ENCODE measurements around the gene PPM1D. TPM values are rescaled to one million over a fixed set of nuclear protein-coding genes. Genes with fewer than 3 reads are reported as not detected.

Gene PPM1D
- polyA plus RNA-seq, 2 of the 4 experiments (the other 2 are of a cell fraction): 10.5 to 13.5 TPM

DNA sequence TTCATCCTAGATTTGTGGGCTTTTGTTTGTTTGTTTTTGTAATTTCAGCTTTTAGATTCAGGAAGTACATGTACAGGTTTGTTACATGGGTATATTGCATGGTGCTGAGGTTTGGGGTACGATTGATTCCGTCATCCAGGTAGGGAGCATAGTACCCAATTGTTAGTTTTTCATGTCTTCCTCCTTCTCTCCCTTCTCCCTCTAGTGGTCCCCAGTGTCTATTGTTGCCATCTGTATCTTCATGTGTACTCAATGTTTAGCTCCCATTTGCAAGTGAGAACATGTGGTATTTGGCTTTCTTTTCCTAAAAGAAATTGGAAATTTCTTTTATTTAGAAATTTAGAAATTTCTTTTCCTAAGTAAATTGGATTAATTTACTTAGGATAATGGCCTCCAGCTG lies 40.5 kb downstream of the PPM1D start:
- FAIRE-seq: no peak
- Histone ChIP-seq H3K9me3 (no peaks in the 10 kb centered on the region), H3K4me3 (no peak overlapping the region), H3K27ac (no peak overlapping the region), H3K4me1 (peaks cover 10% of the 10 kb centered on the region), H3K4me2 (no peak overlapping the region)
- ChIA-PET CTCF (interaction anchor here (0.6 to 8.1 kb wide), 30 partner anchors 9 to 500 kb away, joined by 3 to 80 read pairs (median 5); partner anchors contain the start of gene PPM1D), POLR2A (interaction anchor here (0.6 to 1.8 kb wide), 3 partner anchors 41 to 253 kb away, joined by 3 to 6 read pairs (median 5); partner anchors contain the start of gene PPM1D)
- TF ChIP-seq, protein P1, sequence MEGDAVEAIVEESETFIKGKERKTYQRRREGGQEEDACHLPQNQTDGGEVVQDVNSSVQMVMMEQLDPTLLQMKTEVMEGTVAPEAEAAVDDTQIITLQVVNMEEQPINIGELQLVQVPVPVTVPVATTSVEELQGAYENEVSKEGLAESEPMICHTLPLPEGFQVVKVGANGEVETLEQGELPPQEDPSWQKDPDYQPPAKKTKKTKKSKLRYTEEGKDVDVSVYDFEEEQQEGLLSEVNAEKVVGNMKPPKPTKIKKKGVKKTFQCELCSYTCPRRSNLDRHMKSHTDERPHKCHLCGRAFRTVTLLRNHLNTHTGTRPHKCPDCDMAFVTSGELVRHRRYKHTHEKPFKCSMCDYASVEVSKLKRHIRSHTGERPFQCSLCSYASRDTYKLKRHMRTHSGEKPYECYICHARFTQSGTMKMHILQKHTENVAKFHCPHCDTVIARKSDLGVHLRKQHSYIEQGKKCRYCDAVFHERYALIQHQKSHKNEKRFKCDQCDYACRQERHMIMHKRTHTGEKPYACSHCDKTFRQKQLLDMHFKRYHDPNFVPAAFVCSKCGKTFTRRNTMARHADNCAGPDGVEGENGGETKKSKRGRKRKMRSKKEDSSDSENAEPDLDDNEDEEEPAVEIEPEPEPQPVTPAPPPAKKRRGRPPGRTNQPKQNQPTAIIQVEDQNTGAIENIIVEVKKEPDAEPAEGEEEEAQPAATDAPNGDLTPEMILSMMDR (IDR thresholded peaks at IDR 0.05): peak; percentile 40
- no peak for TF ChIP-seq RARB (CRISPR knock-in tag; IDR thresholded peaks at IDR 0.05)
- peak; percentile 74 to 79; a peak in 5 of 6 replicates for ATAC-seq
- peak; percentile 31 to 49 for DNase-seq (ENCODE audit: low read depth in 1 of 2, low spot score in 1 of 2)
- WGBS (ENCODE audit: missing lambda C conversion rate): 79% methylated on average over 2 of the region's 2 CpGs

DNA sequence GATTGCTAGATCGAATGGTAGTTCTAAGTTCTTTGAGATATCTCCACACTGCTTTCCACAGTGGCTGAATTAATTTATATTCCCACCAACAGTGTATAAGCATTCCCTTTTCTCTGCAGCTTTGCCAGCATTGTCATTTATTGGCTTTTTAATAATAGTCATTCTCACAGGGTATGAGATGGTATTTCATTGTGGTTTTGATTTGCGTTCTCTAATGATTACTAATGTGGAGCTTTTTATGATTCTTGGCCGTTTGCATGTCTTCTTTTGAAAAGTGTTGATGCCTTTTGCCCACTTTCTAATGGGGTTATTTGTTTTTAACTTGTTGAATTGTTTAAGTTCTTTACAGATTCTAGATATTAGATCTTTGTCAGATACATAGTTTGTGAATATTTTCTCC lies 41.1 kb downstream of the PPM1D start:
- Histone ChIP-seq H3K4me3 (no peak overlapping the region), H3K27ac (no peak overlapping the region), H3K9me3 (no peaks in the 10 kb centered on the region), H3K4me2 (no peak overlapping the region), H3K4me1 (peaks cover 10% of the 10 kb centered on the region)
- POLR2A ChIA-PET: no interaction called here
- CTCF ChIA-PET: interaction anchor here (0.7 to 8.1 kb wide), 20 partner anchors 8 to 500 kb away, joined by 3 to 80 read pairs (median 6); partner anchors contain the start of gene PPM1D
- 81% methylated on average over 3 of the region's 3 CpGs for WGBS (ENCODE audit: missing lambda C conversion rate)
- ATAC-seq (no peak), DNase-seq (ENCODE audit: low read depth in 1 of 2, low spot score in 1 of 2) (no peak), FAIRE-seq (no peak)
- TF ChIP-seq JUNB (IDR thresholded peaks at IDR 0.05): no peak
- no peak for TF ChIP-seq FOXS1 (CRISPR knock-in tag; IDR thresholded peaks at IDR 0.05)
- no peak for TF ChIP-seq BHLHE40 (IDR thresholded peaks at IDR 0.05; ENCODE audit: low read depth, low read length)
- TF ChIP-seq ZC3H11A (IDR thresholded peaks at IDR 0.05): no peak
- no peak for TF ChIP-seq MAZ (IDR thresholded peaks at IDR 0.05; ENCODE audit: borderline replicate concordance, low read depth, low read length)
- TF ChIP-seq MYC (IDR thresholded peaks at IDR 0.05; ENCODE audit: borderline replicate concordance, low read length): no peak
- no peak for TF ChIP-seq EHF (CRISPR knock-in tag; IDR thresholded peaks at IDR 0.05)
- no peak for TF ChIP-seq RFX5 (IDR thresholded peaks at IDR 0.05)
- no peak for TF ChIP-seq FOSB (CRISPR knock-in tag; IDR thresholded peaks at IDR 0.05)
- TF ChIP-seq ELK1 (IDR thresholded peaks at IDR 0.05; ENCODE audit: low read depth, low read length): no peak
- no peak for TF ChIP-seq JUN (IDR thresholded peaks at IDR 0.05)
- TF ChIP-seq, protein P1 (IDR thresholded peaks at IDR 0.05): no peak
- TF ChIP-seq CHD4 (IDR thresholded peaks at IDR 0.05; ENCODE audit: borderline replicate concordance): no peak
- TF ChIP-seq PHF8 (IDR thresholded peaks at IDR 0.05; ENCODE audit: borderline replicate concordance, low read depth): no peak
- no peak for TF ChIP-seq KDM5A (IDR thresholded peaks at IDR 0.05)
- TF ChIP-seq KDM1A (IDR thresholded peaks at IDR 0.05; ENCODE audit: low read depth): no peak
- no peak for TF ChIP-seq NFE2L2 (conservative IDR thresholded peaks at IDR 0.05; ENCODE audit: low read length)

GRCh38 chr17:60641810-60642220 lies 41.8 kb downstream of the PPM1D start:
- Histone ChIP-seq H3K4me2 (peak overlapping the region; percentile 18; the same call in 1 of the 3 replicates), H3K4me1 (peaks cover 10% of the 10 kb centered on the region), H3K27ac (no peak overlapping the region), H3K4me3 (no peak overlapping the region), H3K9me3 (no peaks in the 10 kb centered on the region)
- ChIA-PET CTCF (interaction anchor here (1.0 to 8.1 kb wide), 9 partner anchors 13 to 499 kb away, joined by 3 to 80 read pairs (median 4); partner anchors contain the start of gene PPM1D), POLR2A (no interaction called here)
- peak; percentile 81 to 85 for DNase-seq (ENCODE audit: low read depth in 1 of 2, low spot score in 1 of 2)
- WGBS (ENCODE audit: missing lambda C conversion rate): 25% methylated on average over 1 of the region's 1 CpG
- no peak for FAIRE-seq
- ATAC-seq: peak; percentile 70 to 85
- TF ChIP-seq, protein P1 (IDR thresholded peaks at IDR 0.05): peak; percentile 56
- TF ChIP-seq ZSCAN20 (CRISPR knock-in tag; IDR thresholded peaks at IDR 0.05): no peak
- TF ChIP-seq ZFP36 (IDR thresholded peaks at IDR 0.05; ENCODE audit: borderline replicate concordance, partially characterized antibody): no peak
- TF ChIP-seq NR3C1 (IDR thresholded peaks at IDR 0.05): no peak
- TF ChIP-seq JUN (IDR thresholded peaks at IDR 0.05): no peak
- TF ChIP-seq FOXS1 (CRISPR knock-in tag; IDR thresholded peaks at IDR 0.05): no peak
- TF ChIP-seq BHLHE40 (IDR thresholded peaks at IDR 0.05; ENCODE audit: low read depth, low read length): no peak
- TF ChIP-seq FOSL2 (IDR thresholded peaks at IDR 0.05): no peak; the same call in 1 of the 2 replicates
- TF ChIP-seq FOSL2 (CRISPR knock-in tag; IDR thresholded peaks at IDR 0.05): peak; percentile 27
- no peak for TF ChIP-seq POLR2A (IDR thresholded peaks at IDR 0.05; ENCODE audit: low read length)
- no peak for TF ChIP-seq KDM5A (IDR thresholded peaks at IDR 0.05)
- no peak for TF ChIP-seq PHF8 (IDR thresholded peaks at IDR 0.05; ENCODE audit: borderline replicate concordance, low read depth)
- TF ChIP-seq RFX5 (IDR thresholded peaks at IDR 0.05): no peak
- TF ChIP-seq RAD21 (conservative IDR thresholded peaks at IDR 0.05 in 1 of 2, IDR thresholded peaks at IDR 0.05 in 1 of 2): peak; percentile 48 to 62

All from A549 (cell line).